H54 (cell line): ENCODE results near the gene DISP2.

Experiments used
- DNase-seq: peaks from one replicate; pipeline ENCODE4 v3.0.0; 2011; ENCODE audit warnings: low spot score, mixed read lengths; ENCODE audit not compliant: insufficient read length
- FAIRE-seq: peaks from 3 replicates; lab custom pipeline; 2011; peaks lifted over from hg19 to GRCh38; lab: Jason Lieb, UNC
- POLR2A ChIP-seq: IDR thresholded peaks from 2 replicates; pipeline ENCODE4 v1.6.1; 2011; ENCODE audit warnings: low read depth, mild to moderate bottlenecking, low read length

Gene DISP2

GRCh38 chr15:40416056-40416455 is 58.0 kb downstream of the DISP2 start:
- TF ChIP-seq POLR2A = no peak
- DNase-seq (no peak), FAIRE-seq (no peak)

GRCh38 chr15:40418126-40418525 is 60.1 kb downstream of the DISP2 start:
- DNase-seq = no peak
- no peak for FAIRE-seq
- TF ChIP-seq POLR2A = no peak

- DNase-seq (no peak), FAIRE-seq (no peak)
- TF ChIP-seq POLR2A = no peak
Measured at GRCh38 chr15:40420071-40420713, 62.2 kb downstream of the DISP2 start.

GRCh38 chr15:40420793-40421192 is 62.8 kb downstream of the DISP2 start:
- no peak for DNase-seq

GRCh38 chr15:40421246-40422157 is 63.5 kb downstream of the DISP2 start:
- TF ChIP-seq POLR2A = no peak
- FAIRE-seq (no peak), DNase-seq (no peak)

More at GRCh38 chr15:40420793-40421192, 62.8 kb downstream of the DISP2 start:
- FAIRE-seq = no peak
- no peak for TF ChIP-seq POLR2A

GRCh38 chr15:40424483-40425115 is 66.6 kb downstream of the DISP2 start:
- FAIRE-seq (no peak), DNase-seq (no peak)
- TF ChIP-seq POLR2A = no peak

GRCh38 chr15:40425681-40426080 is 67.7 kb downstream of the DISP2 start:
- DNase-seq (no peak), FAIRE-seq (no peak)
- no peak for TF ChIP-seq POLR2A

DNA sequence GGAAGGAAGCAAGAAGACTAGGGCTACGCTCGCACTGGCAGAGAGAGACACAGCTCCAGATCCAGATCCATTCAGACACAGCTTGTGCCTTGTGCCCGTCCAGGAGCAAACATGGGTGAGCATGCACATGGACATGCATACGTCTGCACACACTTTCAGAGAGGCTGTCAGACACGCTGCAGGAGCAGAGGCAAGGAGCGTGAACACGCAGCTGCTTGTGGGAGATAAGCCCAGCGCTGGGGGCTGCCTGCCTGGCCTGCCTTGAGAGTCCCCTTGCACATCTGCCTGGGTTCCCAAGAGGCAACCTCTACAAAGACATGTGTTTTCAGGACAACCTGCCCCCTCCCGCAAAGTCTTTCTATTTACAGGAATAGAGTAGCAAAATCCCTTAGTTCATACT is 69.2 kb downstream of the DISP2 start:
- FAIRE-seq = no peak
- TF ChIP-seq POLR2A = no peak
- no peak for DNase-seq

DNA sequence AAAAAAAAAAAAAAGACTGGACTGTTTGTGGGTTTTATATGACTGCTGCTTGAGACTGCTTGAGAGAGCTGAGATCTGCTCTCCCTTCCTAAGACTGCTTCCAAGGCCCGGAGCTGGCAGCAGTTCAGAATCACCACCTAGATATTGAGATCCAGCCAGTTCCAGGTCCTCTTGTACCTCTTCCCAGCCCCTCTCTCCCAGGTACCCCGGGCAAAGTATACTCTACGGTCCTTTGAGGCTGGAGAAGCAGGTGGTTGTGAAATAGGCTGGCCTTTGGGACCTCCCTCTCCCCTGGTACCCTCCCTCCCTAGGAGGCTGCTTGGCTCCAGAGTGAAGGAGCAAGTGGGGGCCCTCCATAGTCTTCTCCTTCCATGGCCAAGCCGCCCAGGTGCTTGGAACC is 70.2 kb downstream of the DISP2 start:
- DNase-seq (no peak), FAIRE-seq (no peak)
- no peak for TF ChIP-seq POLR2A
